Sigmoid colon (tissue), 7 donors: ENCODE results near the gene SCG2. TPM values are rescaled to one million over a fixed set of nuclear protein-coding genes. Genes with fewer than 3 reads are reported as not detected.
"Not testable (repeated sequence)": the region's sequence is repeated elsewhere in the genome, so short reads cannot be mapped to it uniquely, and the experiment has no call there.

ENCODE experiments used
- DNase-seq: peaks from one replicate; pipeline ENCODE4 v3.0.0-alpha.2; 2019
- H3K27ac ChIP-seq, 4 donors: fragments of 200-600 bp; sonication (generic); one replicate each; pipeline ENCODE4 v1.5.1; 2016 to 2019; ENCODE audit warnings: mild to moderate bottlenecking in 1 of 4
- H3K27me3 ChIP-seq, 3 donors: fragments of 200-600 bp; sonication (generic); one replicate each; pipeline ENCODE4 v1.5.1; 2019; ENCODE audit warnings: mild to moderate bottlenecking in 1 of 3
- H3K36me3 ChIP-seq, 4 donors: fragments of 200-600 bp; sonication (generic); one replicate each; pipeline ENCODE4 v1.5.1; 2016 to 2019
- H3K4me1 ChIP-seq, 4 donors: fragments of 200-600 bp; sonication (generic); one replicate each; pipeline ENCODE4 v1.5.1; 2017 to 2019
- H3K4me3 ChIP-seq, 4 donors: fragments of 200-600 bp; sonication (generic); one replicate each; pipeline ENCODE4 v1.5.1; 2017 to 2019; ENCODE audit warnings: mild to moderate bottlenecking in 2 of 4, moderate library complexity in 1 of 4
- H3K9me3 ChIP-seq, 4 donors: fragments of 200-600 bp in 3 of 4; sonication (generic) in 3 of 4; one replicate each; pipeline versions ENCODE4 v1.5.1 to v1.6.1; 2013 to 2019
- EP300 ChIP-seq, 4 donors: sonication (generic); formaldehyde crosslinking; IDR thresholded peaks; one replicate each; pipeline ENCODE4 v1.6.1; 2017; ENCODE audit warnings: antibody characterized with exemption in 4 of 4
- POLR2A ChIP-seq, 2 donors: fragments of 450-650 bp; IDR thresholded peaks; one replicate each; pipeline ENCODE4 v1.6.1; 2016; ENCODE audit warnings: antibody characterized with exemption in 2 of 2, mild to moderate bottlenecking in 2 of 2, moderate library complexity in 2 of 2
- POLR2AphosphoS5 ChIP-seq, 4 donors: sonication (generic); formaldehyde crosslinking; IDR thresholded peaks; one replicate each; pipeline ENCODE4 v1.6.1; 2017; ENCODE audit warnings: antibody characterized with exemption in 4 of 4
- WGBS, 2 donors: extraction: QIAGEN DNeasy Blood & Tissue Kit; methylation state at CpG; one replicate each; pipeline ENCODE4 v1.1.7; 2013; 5-methylcytosine and 5-hydroxymethylcytosine counted together
- intact Hi-C: fragments of 100-400 bp; cut with DNase I; formaldehyde crosslinking; loops from one replicate; pipeline ENCODE4 v1.15.1; 2023
- polyA plus RNA-seq, 3 donors: library from polyadenylated mRNA; stranded (reverse); fragments of 200-250 nt; gene quantifications; one replicate each; pipeline ENCODE4 v1.2.3, GENCODE V29; 2013
- total RNA-seq, 4 donors: library from RNA; depleted of rRNA; stranded (reverse); fragments of >200 nt; gene quantifications; one replicate each; pipeline ENCODE4 v1.1.0, GENCODE V29; 2016
- TF ChIP-seq, protein P1 (sequence below), 4 experiments: fragments of 450-650 bp in 3 of 4; fragments of 200-600 bp in 1 of 4; IDR thresholded peaks; one replicate each; pipeline ENCODE4 v1.5.1; 2016 to 2019; ENCODE audit warnings: antibody characterized with exemption in 4 of 4, mild to moderate bottlenecking in 3 of 4, moderate library complexity in 2 of 4
- donor health status: healthy with polysubstance abuse.
- donor health status: Bipolar disorder and iron deficiency.
- donor health status: healthy.

The SCG2 gene
- total and polyA plus RNA-seq, 7 donors, result 1.8 to 16.8 (median 9.7) TPM; not detected in 1

DNA sequence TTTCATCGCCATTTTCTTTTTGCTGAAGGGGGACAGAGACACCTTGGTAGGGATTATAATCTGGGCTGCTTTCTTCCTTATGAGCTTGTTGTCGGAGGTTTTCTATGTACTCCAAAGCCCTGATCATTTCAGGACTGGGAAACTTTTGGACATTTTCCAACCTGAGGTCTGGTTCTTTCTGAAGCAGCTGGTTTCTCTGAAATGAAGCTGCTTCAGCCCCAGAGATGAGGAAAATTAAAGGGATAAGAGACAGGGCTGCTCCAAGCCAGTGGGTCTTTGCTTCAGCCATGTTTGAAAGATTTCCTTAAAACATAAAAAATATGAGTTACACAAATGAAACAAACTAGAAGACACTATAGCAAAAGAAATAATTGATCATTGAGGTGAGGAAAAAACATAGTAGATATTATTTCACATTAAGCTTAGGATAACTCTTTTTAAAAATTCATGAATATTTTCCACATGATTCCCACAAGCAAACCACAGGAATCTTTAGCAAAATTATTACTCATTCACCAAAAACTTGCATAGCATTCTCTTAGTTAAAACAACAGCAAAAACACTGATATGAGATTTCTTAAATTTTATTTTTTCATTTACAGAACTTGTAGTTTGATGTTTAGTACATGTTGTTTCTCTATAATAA lies 3.0 kb downstream of the SCG2 start:
- TF ChIP-seq EP300 (IDR thresholded peaks at IDR 0.05) (no peak), POLR2AphosphoS5 (IDR thresholded peaks at IDR 0.05) (no peak)
- TF ChIP-seq, protein P1, sequence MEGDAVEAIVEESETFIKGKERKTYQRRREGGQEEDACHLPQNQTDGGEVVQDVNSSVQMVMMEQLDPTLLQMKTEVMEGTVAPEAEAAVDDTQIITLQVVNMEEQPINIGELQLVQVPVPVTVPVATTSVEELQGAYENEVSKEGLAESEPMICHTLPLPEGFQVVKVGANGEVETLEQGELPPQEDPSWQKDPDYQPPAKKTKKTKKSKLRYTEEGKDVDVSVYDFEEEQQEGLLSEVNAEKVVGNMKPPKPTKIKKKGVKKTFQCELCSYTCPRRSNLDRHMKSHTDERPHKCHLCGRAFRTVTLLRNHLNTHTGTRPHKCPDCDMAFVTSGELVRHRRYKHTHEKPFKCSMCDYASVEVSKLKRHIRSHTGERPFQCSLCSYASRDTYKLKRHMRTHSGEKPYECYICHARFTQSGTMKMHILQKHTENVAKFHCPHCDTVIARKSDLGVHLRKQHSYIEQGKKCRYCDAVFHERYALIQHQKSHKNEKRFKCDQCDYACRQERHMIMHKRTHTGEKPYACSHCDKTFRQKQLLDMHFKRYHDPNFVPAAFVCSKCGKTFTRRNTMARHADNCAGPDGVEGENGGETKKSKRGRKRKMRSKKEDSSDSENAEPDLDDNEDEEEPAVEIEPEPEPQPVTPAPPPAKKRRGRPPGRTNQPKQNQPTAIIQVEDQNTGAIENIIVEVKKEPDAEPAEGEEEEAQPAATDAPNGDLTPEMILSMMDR (IDR thresholded peaks at IDR 0.05), result no peak
- intact Hi-C loops, result no loop called here
- no peak for DNase-seq
- Histone ChIP-seq H3K27me3 (no peaks in the 10 kb centered on the region), H3K36me3 (no peaks in the 10 kb centered on the region), H3K4me1 (peaks cover 0 to 13% (median 5%) of the 10 kb centered on the region in 4 donors), H3K9me3 (no peaks in the 10 kb centered on the region), H3K27ac (no peak overlapping the region), H3K4me3 (no peak overlapping the region)
- WGBS, 2 donors, result 81 to 82% methylated on average over 2 of the region's 2 CpGs

DNA sequence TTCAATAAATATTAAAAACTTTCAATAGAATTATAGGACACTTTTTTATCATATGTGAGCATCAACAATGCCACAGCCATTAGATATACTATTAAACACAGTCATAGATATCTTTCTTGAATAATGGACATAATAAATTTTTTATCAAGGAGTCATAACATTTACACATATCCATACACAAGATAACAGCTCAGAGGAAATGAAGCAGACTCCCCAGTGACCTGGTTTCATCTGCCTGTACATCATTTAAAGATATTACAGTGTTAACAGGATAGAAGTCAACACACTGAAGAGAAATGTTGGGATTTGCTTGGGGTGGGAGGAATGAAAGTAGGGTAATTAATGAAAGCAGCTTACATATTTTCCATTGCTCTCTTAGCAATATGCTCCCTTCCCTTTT lies 5.1 kb downstream of the SCG2 start:
- intact Hi-C loops, result no loop called here
- DNase-seq, result no peak
- no peaks in the 10 kb centered on the region for H3K9me3 ChIP-seq
- peaks cover 0 to 13% (median 5%) of the 10 kb centered on the region in 4 donors for H3K4me1 ChIP-seq
- no peaks in the 10 kb centered on the region for H3K27me3 ChIP-seq
- no peak for TF ChIP-seq POLR2AphosphoS5 (IDR thresholded peaks at IDR 0.05)
- TF ChIP-seq, protein P1 (IDR thresholded peaks at IDR 0.05), result no peak
- no peak for TF ChIP-seq POLR2A (IDR thresholded peaks at IDR 0.05)
- TF ChIP-seq EP300 (IDR thresholded peaks at IDR 0.05), result no peak
- H3K4me3 ChIP-seq, result no peak overlapping the region
- no peak overlapping the region for H3K27ac ChIP-seq
- no peaks in the 10 kb centered on the region for H3K36me3 ChIP-seq

DNA sequence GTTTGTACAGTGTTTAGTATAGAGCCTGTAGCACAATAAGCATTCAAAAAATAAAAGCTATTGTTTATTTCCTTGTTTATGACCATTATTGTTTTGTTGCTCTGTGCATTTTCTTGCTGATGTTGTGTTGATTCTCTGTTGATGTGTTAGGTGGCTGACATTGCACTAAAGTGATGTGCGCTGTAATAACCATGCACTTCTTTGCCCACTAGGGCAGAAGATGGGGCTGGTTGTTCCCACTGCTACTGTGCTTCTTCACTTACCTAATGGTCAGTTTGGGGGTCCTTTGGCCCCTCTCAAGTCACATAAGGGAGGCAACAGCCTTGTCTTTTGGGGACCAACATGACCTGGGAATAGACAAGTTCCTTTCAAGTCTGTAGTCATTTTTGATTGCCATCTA lies 6.0 kb downstream of the SCG2 start:
- DNase-seq, result no peak
- TF ChIP-seq POLR2AphosphoS5 (IDR thresholded peaks at IDR 0.05), result no peak
- no peak for TF ChIP-seq POLR2A (IDR thresholded peaks at IDR 0.05)
- TF ChIP-seq, protein P1 (IDR thresholded peaks at IDR 0.05), result no peak
- TF ChIP-seq EP300 (IDR thresholded peaks at IDR 0.05), result no peak
- 93 to 98% methylated on average over 1 of the region's 1 CpG for WGBS, 2 donors
- Histone ChIP-seq H3K27me3 (no peaks in the 10 kb centered on the region), H3K36me3 (no peaks in the 10 kb centered on the region), H3K9me3 (no peaks in the 10 kb centered on the region), H3K4me3 (no peak overlapping the region), H3K27ac (no peak overlapping the region), H3K4me1 (peaks cover 0 to 10% (median 5%) of the 10 kb centered on the region in 4 donors)
- intact Hi-C loops, result no loop called here

DNA sequence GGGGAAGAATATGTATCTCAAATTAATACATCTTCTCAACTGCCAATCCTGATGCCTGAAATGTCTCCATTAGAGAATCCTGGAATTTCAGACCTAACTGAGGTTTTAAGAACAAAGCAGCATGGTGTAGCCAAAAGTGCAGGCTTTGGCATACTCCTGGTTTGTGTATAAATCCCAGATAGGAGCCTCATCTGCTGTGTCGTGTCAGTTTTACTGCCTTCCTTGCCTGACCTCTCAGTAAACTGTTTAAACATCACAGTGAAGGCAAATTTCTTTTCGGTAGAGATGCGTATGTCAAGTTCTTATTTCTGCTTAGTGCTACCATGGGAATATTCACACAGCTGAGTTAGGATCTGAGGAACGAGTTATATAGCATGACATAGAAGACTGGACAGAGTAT lies 7.3 kb downstream of the SCG2 start:
- H3K4me3 ChIP-seq, result no peak overlapping the region
- H3K27ac ChIP-seq, result no peak overlapping the region
- H3K9me3 ChIP-seq, result no peaks in the 10 kb centered on the region
- TF ChIP-seq, protein P1 (IDR thresholded peaks at IDR 0.05), result no peak
- TF ChIP-seq POLR2A (IDR thresholded peaks at IDR 0.05) (no peak), POLR2AphosphoS5 (IDR thresholded peaks at IDR 0.05) (no peak), EP300 (IDR thresholded peaks at IDR 0.05) (no peak)
- intact Hi-C loops, result no loop called here
- WGBS, 2 donors, result 39 to 45% methylated on average over 4 of the region's 4 CpGs
- H3K4me1 ChIP-seq, result peaks cover 0 to 10% (median 5%) of the 10 kb centered on the region in 4 donors
- no peaks in the 10 kb centered on the region for H3K36me3 ChIP-seq
- H3K27me3 ChIP-seq, result no peaks in the 10 kb centered on the region
- no peak for DNase-seq

DNA sequence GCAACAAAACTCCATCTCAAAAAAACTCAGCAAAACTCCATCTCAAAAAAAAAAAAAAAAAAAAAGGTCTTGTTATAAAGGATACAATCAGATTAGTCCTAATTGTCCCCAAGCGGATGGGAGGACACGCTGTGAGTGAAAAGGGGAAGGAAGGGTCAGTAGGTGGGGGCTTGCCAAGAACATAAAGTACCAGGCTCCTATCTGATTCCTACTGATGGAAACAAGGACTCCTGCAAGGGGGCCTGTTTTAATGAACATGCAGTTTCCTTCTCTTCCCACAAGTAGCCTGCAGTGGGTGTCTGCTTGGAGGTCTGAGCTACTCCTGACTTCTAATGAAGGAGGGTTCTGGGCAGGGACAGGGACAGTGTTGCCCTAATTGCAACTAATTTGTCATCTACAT lies 7.9 kb downstream of the SCG2 start:
- TF ChIP-seq, protein P1 (IDR thresholded peaks at IDR 0.05), result no peak
- TF ChIP-seq POLR2AphosphoS5 (IDR thresholded peaks at IDR 0.05), result no peak
- no peak for TF ChIP-seq POLR2A (IDR thresholded peaks at IDR 0.05)
- no peak for TF ChIP-seq EP300 (IDR thresholded peaks at IDR 0.05)
- Histone ChIP-seq H3K27me3 (no peaks in the 10 kb centered on the region), H3K36me3 (no peaks in the 10 kb centered on the region), H3K4me3 (no peak overlapping the region), H3K9me3 (no peaks in the 10 kb centered on the region), H3K27ac (no peak overlapping the region), H3K4me1 (peaks cover 0 to 10% (median 5%) of the 10 kb centered on the region in 4 donors)
- 55 to 92% methylated on average over 2 of the region's 2 CpGs for WGBS, 2 donors
- no peak for DNase-seq
- intact Hi-C loops, result no loop called here

DNA sequence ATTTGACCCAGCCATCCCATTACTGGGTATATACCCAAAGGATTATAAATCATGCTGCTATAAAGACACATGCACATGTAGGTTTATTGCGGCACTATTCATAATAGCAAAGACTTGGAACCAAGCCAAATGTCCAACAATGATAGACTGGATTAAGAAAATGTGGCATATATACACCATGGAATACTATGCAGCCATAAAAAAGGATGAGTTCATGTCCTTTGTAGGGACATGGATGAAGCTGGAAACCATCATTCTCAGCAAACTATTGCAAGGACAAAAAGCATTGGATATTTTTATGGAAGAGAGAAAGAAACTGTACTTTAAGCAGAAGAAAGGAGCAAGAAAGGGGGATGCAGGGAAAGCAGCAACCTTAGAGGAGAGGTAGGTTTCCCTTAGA lies 9.5 kb downstream of the SCG2 start:
- intact Hi-C loops, H3K27ac ChIP-seq, DNase-seq, H3K27me3 ChIP-seq, H3K4me3 ChIP-seq, H3K36me3 ChIP-seq, H3K9me3 ChIP-seq: not testable (repeated sequence)
- 36 to 88% methylated on average over 1 of the region's 1 CpG for whole genome bisulfite sequencing, 2 donors
- H3K4me1 ChIP-seq, result peaks cover 0 to 10% (median 5%) of the 10 kb centered on the region in 4 donors
